HepG2 (cell line): ENCODE results near the gene MAN1C1. TPM values are rescaled to one million over a fixed set of nuclear protein-coding genes. Genes with fewer than 3 reads are reported as not detected.

Source experiments
- ARID3A ChIP-seq: IDR thresholded peaks from 2 replicates; pipeline ENCODE4 v1.6.1; 2012; ENCODE audit warnings: low read depth, low read length, improper control_type of control experiment
- ARID4A ChIP-seq: sonication (generic); formaldehyde crosslinking; IDR thresholded peaks from 2 replicates; pipeline ENCODE4 v1.5.0; 2020; ENCODE audit warnings: mild to moderate bottlenecking, missing genetic modification reagents, borderline replicate concordance
- SMAD1 ChIP-seq: sonication (generic); formaldehyde crosslinking; IDR thresholded peaks from 2 replicates; pipeline ENCODE4 v1.4.0; 2020; ENCODE audit warnings: missing genetic modification reagents, low read depth, mild to moderate bottlenecking, borderline replicate concordance
- SRF ChIP-seq: IDR thresholded peaks from 2 replicates; pipeline ENCODE4 v1.6.1; 2011; ENCODE audit warnings: mild to moderate bottlenecking, low read depth, low read length, moderate library complexity
- TIGD3 ChIP-seq: sonication (generic); formaldehyde crosslinking; IDR thresholded peaks from 2 replicates; pipeline ENCODE4 v1.5.1; 2020; ENCODE audit warnings: mild to moderate bottlenecking, missing genetic modification reagents, borderline replicate concordance
- ZBTB1 ChIP-seq: sonication (generic); formaldehyde crosslinking; IDR thresholded peaks from 2 replicates; pipeline ENCODE4 v1.4.0; 2020; ENCODE audit warnings: missing genetic modification reagents, borderline replicate concordance
- ZNF136 ChIP-seq: sonication (generic); formaldehyde crosslinking; IDR thresholded peaks from 2 replicates; pipeline ENCODE4 v1.8.1; 2022; ENCODE audit warnings: low read depth, mild to moderate bottlenecking, moderate library complexity, missing genetic modification reagents
- ZNF562 ChIP-seq: sonication (generic); formaldehyde crosslinking; IDR thresholded peaks from 2 replicates; pipeline ENCODE4 v1.8.0; 2022; ENCODE audit warnings: missing genetic modification reagents, borderline replicate concordance
- ZNF577 ChIP-seq: sonication (generic); formaldehyde crosslinking; IDR thresholded peaks from 2 replicates; pipeline ENCODE4 v1.4.0; 2020; ENCODE audit warnings: mild to moderate bottlenecking, low read depth, missing genetic modification reagents, borderline replicate concordance
- ZNF790 ChIP-seq: sonication (generic); formaldehyde crosslinking; IDR thresholded peaks from 2 replicates; pipeline ENCODE4 v1.8.0; 2022; ENCODE audit warnings: missing genetic modification reagents, mild to moderate bottlenecking, borderline replicate concordance
- polyA plus RNA-seq, 8 experiments: library from polyadenylated mRNA; depleted of rRNA in 3 of 8; stranded (reverse) in 7 of 8; unstranded in 1 of 8; fragments of >200 nt; fragmentation: Illumina TruSeq in 4 of 8; extraction: Trizol in 4 of 8; gene quantifications; 2 replicates each; pipeline versions ENCODE4 v1.2.1 to v1.2.3, GENCODE V29; 2011 to 2016; ENCODE audit warnings: low read depth in 4 of 8, missing spikeins in 1 of 8, mixed read lengths in 1 of 8; ENCODE audit not compliant: insufficient read depth in 1 of 8
- total RNA-seq, 5 experiments: library from RNA; depleted of rRNA; stranded (reverse); fragments of >200 nt; fragmentation: Illumina TruSeq; extraction: Trizol; gene quantifications; 2 replicates each; pipeline ENCODE4 v1.2.3, GENCODE V29; 2016; ENCODE audit warnings: low read depth in 1 of 5

The MAN1C1 gene
- total and polyA plus RNA-seq, 2 of the 13 experiments (the other 11 are each of a cell fraction or from before 2014, with no cell fraction given), result 0.18 to 0.49 TPM

- TF ChIP-seq ARID3A (no peak), ZNF562 (CRISPR knock-in tag) (no peak), SMAD1 (CRISPR knock-in tag) (no peak), ZBTB1 (no peak), ZNF790 (CRISPR knock-in tag) (no peak), ZNF577 (no peak), TIGD3 (CRISPR knock-in tag) (no peak), SRF (no peak), ZNF136 (no peak), ARID4A (peak; percentile 12; the same call in 1 of the 2 replicates)
These were observed 182.9 kb downstream of the MAN1C1 start (continued) for GRCh38 chr1:25799352-25799934.
